Chondrocyte (in vitro differentiated cells): Measurements from ENCODE around the gene MAPK4. TPM values are rescaled to one million over a fixed set of nuclear protein-coding genes. Genes with fewer than 3 reads are reported as not detected.

Experiments used
- DNase-seq: peaks from one replicate; pipeline ENCODE4 v3.0.0; 2021; ENCODE audit warnings: mixed read lengths, low spot score
- H3K27ac Mint-ChIP-seq: one replicate; pipeline ENCODE4 v1.8.0; 2021; ENCODE audit warnings: mild to moderate bottlenecking, moderate library complexity, mixed read lengths; ENCODE audit not compliant: unreplicated experiment
- H3K27me3 Mint-ChIP-seq: 2 replicates; pipeline ENCODE4 v1.8.0; 2021; ENCODE audit warnings: low read depth, mixed read lengths
- H3K36me3 Mint-ChIP-seq: 2 replicates; pipeline ENCODE4 v1.8.0; 2021; ENCODE audit warnings: low read depth, mixed read lengths
- H3K4me1 Mint-ChIP-seq: 2 replicates; pipeline ENCODE4 v1.8.0; 2021; ENCODE audit warnings: low read depth, mild to moderate bottlenecking, mixed read lengths
- H3K4me3 Mint-ChIP-seq: one replicate; pipeline ENCODE4 v1.8.0; 2021; ENCODE audit warnings: mild to moderate bottlenecking, moderate library complexity, mixed read lengths; ENCODE audit not compliant: unreplicated experiment
- H3K9me3 Mint-ChIP-seq: 2 replicates; pipeline ENCODE4 v1.8.0; 2021; ENCODE audit warnings: low read depth, mixed read lengths
- CTCF ChIP-seq: fragments of 200-600 bp; sonication (generic); IDR thresholded peaks from 2 replicates; pipeline ENCODE4 v1.5.0; 2021; ENCODE audit warnings: antibody characterized with exemption, mild to moderate bottlenecking, moderate library complexity
- total RNA-seq: library from RNA; stranded (reverse); gene quantifications from 3 replicates; pipeline ENCODE4 v1.2.1, GENCODE V29; 2021

Gene MAPK4
- total RNA-seq, 1 donor from 2014 or later = 0.30 TPM

- Mint-ChIP-seq H3K27me3 (no peaks in the 10 kb centered on the region), H3K9me3 (no peaks in the 10 kb centered on the region), H3K4me1 (peaks cover 14% of the 10 kb centered on the region), H3K36me3 (no peaks in the 10 kb centered on the region), H3K27ac (no peak overlapping the region), H3K4me3 (no peak overlapping the region)
- TF ChIP-seq CTCF = no peak
- no peak for DNase-seq
Observed at GRCh38 chr18:50638884-50639420, 79.1 kb downstream of the MAPK4 start.

GRCh38 chr18:50639711-50640110 is 79.8 kb downstream of the MAPK4 start:
- Mint-ChIP-seq H3K4me1 (peaks cover 14% of the 10 kb centered on the region), H3K4me3 (no peak overlapping the region), H3K27me3 (peaks cover under 1% of the 10 kb centered on the region), H3K27ac (no peak overlapping the region), H3K9me3 (no peaks in the 10 kb centered on the region), H3K36me3 (no peaks in the 10 kb centered on the region)
- TF ChIP-seq CTCF = no peak
- no peak for DNase-seq

- Mint-ChIP-seq H3K27ac (no peak overlapping the region), H3K36me3 (no peaks in the 10 kb centered on the region), H3K9me3 (no peaks in the 10 kb centered on the region), H3K27me3 (peaks cover 5% of the 10 kb centered on the region), H3K4me3 (no peak overlapping the region), H3K4me1 (peaks cover 14% of the 10 kb centered on the region)
- no peak for DNase-seq
- TF ChIP-seq CTCF = no peak
Observed at GRCh38 chr18:50642439-50642838, 82.6 kb downstream of the MAPK4 start.

GRCh38 chr18:50644146-50644545 is 84.3 kb downstream of the MAPK4 start:
- H3K9me3 Mint-ChIP-seq = no peaks in the 10 kb centered on the region
- no peak for DNase-seq
- peaks cover 5% of the 10 kb centered on the region for H3K27me3 Mint-ChIP-seq
- H3K27ac Mint-ChIP-seq = no peak overlapping the region
- H3K4me3 Mint-ChIP-seq = no peak overlapping the region
- TF ChIP-seq CTCF = no peak
- no peaks in the 10 kb centered on the region for H3K36me3 Mint-ChIP-seq
- peaks cover 1% of the 10 kb centered on the region for H3K4me1 Mint-ChIP-seq

- Mint-ChIP-seq H3K27ac (no peak overlapping the region), H3K4me3 (no peak overlapping the region), H3K9me3 (no peaks in the 10 kb centered on the region)
Observed at GRCh38 chr18:50644807-50645206, 84.9 kb downstream of the MAPK4 start.

More at GRCh38 chr18:50644807-50645206, 84.9 kb downstream of the MAPK4 start:
- no peak for DNase-seq
- no peaks in the 10 kb centered on the region for H3K36me3 Mint-ChIP-seq
- peak; percentile 65 for TF ChIP-seq CTCF
- no peaks in the 10 kb centered on the region for H3K4me1 Mint-ChIP-seq
- H3K27me3 Mint-ChIP-seq = peaks cover 8% of the 10 kb centered on the region
